Testis (tissue), 3 donors: Measurements from ENCODE around the gene NME9. TPM values are rescaled to one million over a fixed set of nuclear protein-coding genes. Genes with fewer than 3 reads are reported as not detected.

Experiments used
- DNase-seq: peaks from one replicate; pipeline ENCODE4 v3.0.0-alpha.2; 2019
- H3K27ac ChIP-seq, 2 donors: fragments of 200-600 bp; sonication (generic); one replicate each; pipeline ENCODE4 v1.5.1; 2019
- H3K27me3 ChIP-seq: fragments of 200-600 bp; sonication (generic); one replicate; pipeline ENCODE4 v1.5.1; 2019
- H3K36me3 ChIP-seq: fragments of 200-600 bp; sonication (generic); one replicate; pipeline ENCODE4 v1.5.1; 2017; ENCODE audit warnings: low read depth; ENCODE audit errors: missing control alignments
- H3K4me1 ChIP-seq: fragments of 200-600 bp; sonication (generic); one replicate; pipeline ENCODE4 v1.5.1; 2019
- H3K4me3 ChIP-seq, 2 donors: fragments of 200-600 bp; sonication (generic); one replicate each; pipeline ENCODE4 v1.5.1; 2017 to 2019
- H3K9me3 ChIP-seq: fragments of 200-600 bp; sonication (generic); one replicate; pipeline ENCODE4 v1.5.1; 2017
- POLR2A ChIP-seq: fragments of 450-650 bp; IDR thresholded peaks from one replicate; pipeline ENCODE4 v1.6.1; 2017; ENCODE audit warnings: antibody characterized with exemption, mild to moderate bottlenecking, moderate library complexity
- WGBS, 2 donors: methylation state at CpG; one replicate each; pipeline ENCODE4 v1.1.5; 2018; 5-methylcytosine and 5-hydroxymethylcytosine counted together
- intact Hi-C: fragments of 100-400 bp; cut with DNase I; formaldehyde crosslinking; loops from one replicate; pipeline ENCODE4 v1.15.1; 2023; ENCODE audit warnings: low total_unique reads
- polyA plus RNA-seq: library from polyadenylated mRNA; stranded (reverse); fragments of 350-450 nt; fragmentation: Illumina TruSeq; extraction: RNeasy Lipid Tissue Mini Kit (QIAGEN cat#74804); gene quantifications from one replicate; pipeline ENCODE4 v1.2.3, GENCODE V29; 2014; ENCODE audit warnings: low read depth, low replicate concordance; ENCODE audit not compliant: insufficient read depth
- total RNA-seq, 2 donors: library from RNA; depleted of rRNA; stranded (reverse); fragments of >200 nt; gene quantifications; one replicate each; pipeline ENCODE4 v1.2.3, GENCODE V29; 2016
- TF ChIP-seq, protein P1 (sequence below), 3 experiments: fragments of 450-650 bp in 2 of 3; fragments of 200-600 bp in 1 of 3; sonication (generic) in 1 of 3; IDR thresholded peaks; one replicate each; pipeline ENCODE4 v1.5.1; 2016 to 2019; ENCODE audit warnings: antibody characterized with exemption in 3 of 3, mild to moderate bottlenecking in 2 of 3, moderate library complexity in 1 of 3

NME9 gene
- total and polyA plus RNA-seq, 3 donors from 2014 or later: 3.2 to 11.5 (median 8.0) TPM

DNA sequence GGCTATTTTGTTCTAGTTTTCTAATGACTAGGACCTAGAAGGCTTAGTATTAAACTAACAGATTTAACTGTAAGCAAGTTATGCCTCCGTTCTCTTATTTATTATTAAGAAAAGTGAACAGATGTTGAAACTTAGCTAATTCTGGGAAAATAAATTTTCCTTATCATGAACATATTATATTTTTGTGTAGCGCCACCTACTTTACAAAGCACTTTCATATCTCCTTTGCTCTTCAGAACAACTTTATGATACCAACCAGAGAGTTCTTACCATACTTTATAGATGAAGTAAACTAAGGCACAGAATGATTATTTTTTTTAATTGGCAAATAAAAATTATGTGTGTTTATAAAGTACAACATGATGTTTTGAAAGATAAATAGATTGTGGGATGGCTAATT, 59.4 kb downstream of the NME9 start:
- no peak for DNase-seq
- Histone ChIP-seq H3K36me3 (no peaks in the 10 kb centered on the region), H3K9me3 (no peaks in the 10 kb centered on the region), H3K4me3 (no peak overlapping the region), H3K27ac (no peak overlapping the region), H3K4me1 (no peaks in the 10 kb centered on the region), H3K27me3 (no peaks in the 10 kb centered on the region)
- no peak for TF ChIP-seq POLR2A
- TF ChIP-seq, protein P1, sequence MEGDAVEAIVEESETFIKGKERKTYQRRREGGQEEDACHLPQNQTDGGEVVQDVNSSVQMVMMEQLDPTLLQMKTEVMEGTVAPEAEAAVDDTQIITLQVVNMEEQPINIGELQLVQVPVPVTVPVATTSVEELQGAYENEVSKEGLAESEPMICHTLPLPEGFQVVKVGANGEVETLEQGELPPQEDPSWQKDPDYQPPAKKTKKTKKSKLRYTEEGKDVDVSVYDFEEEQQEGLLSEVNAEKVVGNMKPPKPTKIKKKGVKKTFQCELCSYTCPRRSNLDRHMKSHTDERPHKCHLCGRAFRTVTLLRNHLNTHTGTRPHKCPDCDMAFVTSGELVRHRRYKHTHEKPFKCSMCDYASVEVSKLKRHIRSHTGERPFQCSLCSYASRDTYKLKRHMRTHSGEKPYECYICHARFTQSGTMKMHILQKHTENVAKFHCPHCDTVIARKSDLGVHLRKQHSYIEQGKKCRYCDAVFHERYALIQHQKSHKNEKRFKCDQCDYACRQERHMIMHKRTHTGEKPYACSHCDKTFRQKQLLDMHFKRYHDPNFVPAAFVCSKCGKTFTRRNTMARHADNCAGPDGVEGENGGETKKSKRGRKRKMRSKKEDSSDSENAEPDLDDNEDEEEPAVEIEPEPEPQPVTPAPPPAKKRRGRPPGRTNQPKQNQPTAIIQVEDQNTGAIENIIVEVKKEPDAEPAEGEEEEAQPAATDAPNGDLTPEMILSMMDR (IDR thresholded peaks at IDR 0.05): no peak
- intact Hi-C loops: no loop called here
- 91% methylated on average over 2 of the region's 2 CpGs for WGBS, 2 donors

DNA sequence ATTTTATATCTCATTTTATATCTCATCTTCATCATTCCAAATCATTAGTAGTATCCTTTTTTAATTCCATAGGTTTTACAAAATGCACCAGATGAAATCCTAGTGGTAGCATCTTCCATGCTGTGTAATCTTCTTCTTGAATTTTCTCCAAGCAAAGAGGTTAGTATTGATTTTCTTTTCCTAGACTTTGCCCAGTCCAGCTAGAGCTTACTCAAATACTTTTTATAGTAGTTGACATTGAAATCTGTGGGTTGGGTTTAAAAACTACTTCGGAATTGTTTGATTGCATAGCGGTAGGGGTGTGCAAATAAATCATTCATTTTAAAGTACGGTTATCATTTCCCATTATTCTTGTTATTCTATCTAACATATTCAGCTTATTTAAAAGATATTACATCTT, 62.6 kb downstream of the NME9 start:
- Histone ChIP-seq H3K27ac (no peak overlapping the region), H3K4me1 (no peaks in the 10 kb centered on the region), H3K4me3 (no peak overlapping the region), H3K9me3 (no peaks in the 10 kb centered on the region), H3K36me3 (no peaks in the 10 kb centered on the region), H3K27me3 (no peaks in the 10 kb centered on the region)
- no peak for TF ChIP-seq POLR2A
- TF ChIP-seq, protein P1 (IDR thresholded peaks at IDR 0.05): no peak
- no peak for DNase-seq
- intact Hi-C loops: no loop called here
- 95 to 97% methylated on average over 3 of the region's 3 CpGs for WGBS, 2 donors

DNA sequence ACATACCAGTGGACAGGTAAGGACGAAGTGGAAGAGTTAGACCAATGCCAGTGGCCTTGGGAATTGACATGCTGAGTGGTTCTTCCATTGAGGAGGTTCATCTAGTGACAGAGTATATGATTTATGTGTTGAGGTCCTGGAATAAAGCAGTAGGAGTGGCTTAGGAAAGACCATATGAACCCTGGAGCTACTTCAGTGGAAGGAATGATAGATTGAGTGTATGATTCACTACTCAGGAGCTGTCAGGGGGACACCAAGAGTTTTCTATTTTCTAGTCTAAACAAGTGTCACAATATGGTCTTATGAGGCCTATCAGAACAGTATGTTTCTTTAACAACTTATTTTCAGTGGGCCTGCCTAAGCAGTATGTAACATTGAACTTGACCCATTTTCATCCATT, 63.9 kb downstream of the NME9 start:
- no peaks in the 10 kb centered on the region for H3K36me3 ChIP-seq
- intact Hi-C loops: no loop called here
- TF ChIP-seq POLR2A: no peak
- TF ChIP-seq, protein P1 (IDR thresholded peaks at IDR 0.05): no peak
- H3K9me3 ChIP-seq: no peaks in the 10 kb centered on the region
- 69 to 90% methylated on average over 1 of the region's 1 CpG for WGBS, 2 donors
- no peak overlapping the region for H3K27ac ChIP-seq
- H3K4me3 ChIP-seq: no peak overlapping the region
- no peak for DNase-seq
- H3K4me1 ChIP-seq: no peaks in the 10 kb centered on the region
- no peaks in the 10 kb centered on the region for H3K27me3 ChIP-seq

DNA sequence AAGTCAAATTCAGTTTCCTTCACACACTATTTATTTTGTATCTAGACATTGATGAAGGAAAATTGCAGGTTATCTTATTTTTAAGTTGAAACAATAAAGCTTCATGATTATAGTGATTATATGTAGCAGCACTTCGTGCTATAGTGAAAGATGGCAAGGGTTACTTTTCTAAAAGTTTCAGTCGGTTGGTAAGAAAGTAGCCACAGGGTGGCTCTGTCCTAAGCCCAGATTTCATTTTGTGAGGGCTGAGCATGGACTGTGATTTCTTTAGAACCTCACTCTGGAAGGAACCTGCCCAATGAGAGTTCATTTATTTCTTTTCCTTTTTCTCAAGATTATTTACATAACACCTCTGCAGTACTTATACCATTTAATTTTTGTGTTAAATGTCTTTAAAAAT, 66.5 kb downstream of the NME9 start:
- 49 to 51% methylated on average over 2 of the region's 2 CpGs for WGBS, 2 donors
- no peaks in the 10 kb centered on the region for H3K36me3 ChIP-seq

DNA sequence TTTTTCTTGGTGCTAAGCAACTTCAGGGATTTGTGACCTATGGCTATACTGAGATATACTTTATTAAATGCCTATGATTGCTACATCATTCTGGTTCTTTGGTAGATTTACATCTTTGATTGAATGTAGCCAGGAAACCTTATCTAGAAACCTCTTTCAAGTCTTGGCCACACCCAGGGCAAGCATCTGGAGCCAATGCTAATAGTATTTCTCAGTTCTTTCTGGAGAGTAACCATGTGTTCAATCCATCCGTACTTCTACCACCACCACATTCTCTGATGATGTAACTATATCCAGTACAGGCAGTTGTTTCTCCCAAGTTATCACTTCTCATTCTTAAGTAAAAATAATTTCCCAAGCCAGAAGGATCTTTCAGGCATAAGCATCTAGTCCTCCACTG, 69.0 kb downstream of the NME9 start:
- DNase-seq: no peak
- H3K27ac ChIP-seq: no peak overlapping the region
- no peaks in the 10 kb centered on the region for H3K36me3 ChIP-seq
- intact Hi-C loops: no loop called here
- WGBS, 2 donors: 87 to 91% methylated on average over 1 of the region's 1 CpG
- TF ChIP-seq POLR2A: no peak
- TF ChIP-seq, protein P1 (IDR thresholded peaks at IDR 0.05): no peak
- no peak overlapping the region for H3K4me3 ChIP-seq
- H3K9me3 ChIP-seq: no peaks in the 10 kb centered on the region
- no peaks in the 10 kb centered on the region for H3K4me1 ChIP-seq
- H3K27me3 ChIP-seq: no peaks in the 10 kb centered on the region

More for the DNA sequence above, 66.5 kb downstream of the NME9 start:
- Histone ChIP-seq H3K27me3 (no peaks in the 10 kb centered on the region), H3K4me3 (no peak overlapping the region), H3K27ac (no peak overlapping the region), H3K9me3 (no peaks in the 10 kb centered on the region), H3K4me1 (no peaks in the 10 kb centered on the region)
- intact Hi-C loops: no loop called here
- DNase-seq: no peak
- no peak for TF ChIP-seq POLR2A
- TF ChIP-seq, protein P1 (IDR thresholded peaks at IDR 0.05): no peak
